NCI-H510A (cell line): ENCODE data around the gene CIAO3.

Source experiments
- DNase-seq: peaks from one replicate; lab custom pipeline; 2025; lab: John Stamatoyannopoulos, UW

Gene CIAO3

DNA sequence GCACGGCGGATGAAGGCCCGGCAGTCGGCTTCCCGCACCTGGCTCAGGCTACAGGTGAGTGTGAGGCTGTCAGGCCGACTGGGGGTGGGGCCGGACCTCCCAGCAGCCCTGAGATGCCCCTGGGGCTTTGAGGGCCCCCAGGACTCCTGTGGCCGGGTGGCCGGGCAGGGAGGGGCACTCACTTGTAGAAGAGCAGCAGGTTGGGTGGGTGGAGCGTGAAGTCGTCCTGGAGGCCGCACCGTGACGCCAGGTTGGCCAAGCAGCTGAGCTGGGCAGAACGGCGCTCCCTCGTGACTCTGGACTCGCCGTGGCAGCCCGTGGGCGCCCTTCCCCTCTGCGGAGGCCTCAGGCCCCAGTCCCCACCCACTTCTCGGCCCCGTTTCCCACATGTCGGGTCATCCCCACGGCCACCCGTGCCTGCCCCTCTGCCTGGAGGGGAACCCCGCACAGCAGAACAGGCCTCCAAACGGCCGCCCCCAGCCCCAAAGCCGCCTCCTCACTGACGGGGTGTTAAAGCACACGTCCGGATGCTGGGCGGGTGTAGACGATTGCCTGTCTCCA, 34.5 kb upstream of the CIAO3 start:
- DNase-seq: no peak

GRCh38 chr16:774086-775001, 33.5 kb upstream of the CIAO3 start:
- no peak for DNase-seq

- no peak for DNase-seq
Observed at GRCh38 chr16:772959-773358, 32.2 kb upstream of the CIAO3 start.

- DNase-seq: no peak
Observed at GRCh38 chr16:770411-770810, 29.6 kb upstream of the CIAO3 start.

- DNase-seq: no peak
Observed at GRCh38 chr16:769934-770333, 29.1 kb upstream of the CIAO3 start.

- DNase-seq: no peak
Observed at GRCh38 chr16:769184-769784, 28.5 kb upstream of the CIAO3 start.

DNA sequence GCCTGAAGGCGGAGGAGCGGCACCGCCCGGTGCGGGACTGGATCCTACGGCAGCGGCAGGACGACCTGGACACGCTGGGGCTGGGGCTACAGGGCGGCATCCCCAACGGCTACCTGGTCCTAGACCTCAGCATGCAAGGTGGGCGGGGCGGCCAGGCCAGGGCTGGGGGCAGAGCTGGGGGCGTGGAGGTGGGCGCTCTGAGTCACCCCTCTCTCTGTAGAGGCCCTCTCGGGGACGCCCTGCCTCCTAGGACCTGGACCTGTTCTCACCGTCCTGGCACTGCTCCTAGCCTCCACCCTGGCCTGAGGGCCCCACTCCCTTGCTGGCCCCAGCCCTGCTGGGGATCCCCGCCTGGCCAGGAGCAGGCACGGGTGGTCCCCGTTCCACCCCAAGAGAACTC, 27.6 kb upstream of the CIAO3 start:
- no peak for DNase-seq

DNA sequence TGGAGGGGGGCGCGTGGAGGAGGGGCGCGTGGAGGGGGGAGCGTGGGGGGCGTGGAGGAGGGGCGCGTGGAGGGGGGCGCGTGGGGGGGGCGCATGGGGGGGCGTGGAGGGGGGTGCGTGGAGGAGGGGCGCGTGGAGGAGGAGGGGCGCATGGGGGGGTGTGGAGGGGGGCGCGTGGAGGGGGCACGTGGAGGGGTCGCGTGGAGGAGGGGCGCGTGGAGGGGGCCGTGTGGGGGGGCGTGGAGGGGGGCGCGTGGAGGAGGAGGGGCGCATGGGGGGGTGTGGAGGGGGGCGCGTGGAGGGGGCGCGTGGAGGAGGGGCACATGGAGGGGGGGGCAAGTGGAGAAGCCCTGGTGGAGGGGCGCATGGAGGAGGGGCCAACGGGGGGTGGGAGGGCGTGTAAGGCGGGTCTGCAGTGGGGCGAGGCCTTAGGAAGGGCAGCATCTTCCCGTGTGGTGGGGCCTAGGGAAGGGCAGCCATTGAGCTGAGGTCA, 27.0 kb upstream of the CIAO3 start:
- no peak for DNase-seq

- DNase-seq: no peak
Observed at GRCh38 chr16:766820-767640, 26.2 kb upstream of the CIAO3 start.

DNA sequence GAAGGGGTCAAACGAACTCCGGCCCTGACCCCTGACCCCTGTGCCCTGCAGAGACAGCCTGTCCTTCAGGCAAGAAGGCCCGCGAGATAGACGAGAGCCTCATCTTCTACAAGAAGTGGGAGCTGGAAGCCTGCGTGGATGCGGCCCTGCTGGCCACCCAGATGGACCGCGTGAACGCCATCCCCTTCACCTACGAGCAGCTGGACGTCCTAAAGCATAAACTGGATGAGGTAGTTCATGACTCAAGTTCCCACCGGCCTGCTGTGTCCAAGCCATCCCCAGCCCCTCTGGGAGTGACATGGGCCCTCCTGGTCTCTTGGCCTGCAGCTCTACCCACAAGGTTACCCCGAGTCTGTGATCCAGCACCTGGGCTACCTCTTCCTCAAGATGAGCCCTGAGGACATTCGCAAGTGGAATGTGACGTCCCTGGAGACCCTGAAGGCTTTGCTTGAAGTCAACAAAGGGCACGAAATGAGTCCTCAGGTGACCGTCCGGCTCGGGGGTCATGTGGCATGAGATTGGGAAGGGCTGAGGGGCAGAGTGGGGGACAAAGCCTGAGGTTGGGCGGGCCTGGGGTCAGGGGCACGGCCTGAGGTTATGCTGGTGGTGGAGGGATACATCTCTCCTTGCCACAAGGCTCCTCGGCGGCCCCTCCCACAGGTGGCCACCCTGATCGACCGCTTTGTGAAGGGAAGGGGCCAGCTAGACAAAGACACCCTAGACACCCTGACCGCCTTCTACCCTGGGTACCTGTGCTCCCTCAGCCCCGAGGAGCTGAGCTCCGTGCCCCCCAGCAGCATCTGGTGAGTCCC, 25.4 kb upstream of the CIAO3 start:
- no peak for DNase-seq

DNA sequence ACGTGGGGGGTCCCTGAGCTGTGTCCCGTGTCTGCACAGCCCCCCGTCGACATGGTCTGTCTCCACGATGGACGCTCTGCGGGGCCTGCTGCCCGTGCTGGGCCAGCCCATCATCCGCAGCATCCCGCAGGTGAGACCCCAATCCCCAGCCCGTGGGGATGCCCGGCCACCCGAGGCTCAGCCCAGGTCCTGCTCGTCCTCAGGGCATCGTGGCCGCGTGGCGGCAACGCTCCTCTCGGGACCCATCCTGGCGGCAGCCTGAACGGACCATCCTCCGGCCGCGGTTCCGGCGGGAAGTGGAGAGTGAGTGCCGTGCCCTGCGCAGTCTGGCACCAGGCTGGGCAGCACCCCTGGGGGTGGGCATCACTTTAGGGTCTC, 24.7 kb upstream of the CIAO3 start:
- DNase-seq: no peak

DNA sequence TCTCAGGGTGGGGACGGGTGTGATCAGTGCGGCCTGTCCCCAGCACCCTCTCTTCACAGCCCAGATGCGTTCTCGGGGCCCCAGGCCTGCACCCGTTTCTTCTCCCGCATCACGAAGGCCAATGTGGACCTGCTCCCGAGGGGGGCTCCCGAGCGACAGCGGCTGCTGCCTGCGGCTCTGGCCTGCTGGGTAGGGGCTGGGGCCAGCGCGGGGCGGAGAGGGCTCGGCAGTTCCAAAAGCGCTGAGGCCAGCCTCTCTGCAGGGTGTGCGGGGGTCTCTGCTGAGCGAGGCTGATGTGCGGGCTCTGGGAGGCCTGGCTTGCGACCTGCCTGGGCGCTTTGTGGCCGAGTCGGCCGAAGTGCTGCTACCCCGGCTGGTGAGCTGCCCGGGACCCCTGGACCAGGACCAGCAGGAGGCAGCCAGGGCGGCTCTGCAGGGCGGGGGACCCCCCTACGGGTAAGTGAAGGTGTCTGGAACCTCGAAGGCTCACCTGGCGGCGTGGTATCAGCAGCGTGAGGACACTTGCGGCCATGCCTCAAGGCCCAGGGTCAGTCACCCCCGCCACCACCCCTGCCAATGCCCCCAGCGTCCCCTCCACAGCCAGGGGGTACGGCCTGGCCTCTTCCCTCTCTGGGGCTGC, 24.2 kb upstream of the CIAO3 start:
- no peak for DNase-seq

- DNase-seq: no peak
Observed at GRCh38 chr16:764184-764750, 23.5 kb upstream of the CIAO3 start.

GRCh38 chr16:763369-764183, 22.8 kb upstream of the CIAO3 start:
- no peak for DNase-seq

DNA sequence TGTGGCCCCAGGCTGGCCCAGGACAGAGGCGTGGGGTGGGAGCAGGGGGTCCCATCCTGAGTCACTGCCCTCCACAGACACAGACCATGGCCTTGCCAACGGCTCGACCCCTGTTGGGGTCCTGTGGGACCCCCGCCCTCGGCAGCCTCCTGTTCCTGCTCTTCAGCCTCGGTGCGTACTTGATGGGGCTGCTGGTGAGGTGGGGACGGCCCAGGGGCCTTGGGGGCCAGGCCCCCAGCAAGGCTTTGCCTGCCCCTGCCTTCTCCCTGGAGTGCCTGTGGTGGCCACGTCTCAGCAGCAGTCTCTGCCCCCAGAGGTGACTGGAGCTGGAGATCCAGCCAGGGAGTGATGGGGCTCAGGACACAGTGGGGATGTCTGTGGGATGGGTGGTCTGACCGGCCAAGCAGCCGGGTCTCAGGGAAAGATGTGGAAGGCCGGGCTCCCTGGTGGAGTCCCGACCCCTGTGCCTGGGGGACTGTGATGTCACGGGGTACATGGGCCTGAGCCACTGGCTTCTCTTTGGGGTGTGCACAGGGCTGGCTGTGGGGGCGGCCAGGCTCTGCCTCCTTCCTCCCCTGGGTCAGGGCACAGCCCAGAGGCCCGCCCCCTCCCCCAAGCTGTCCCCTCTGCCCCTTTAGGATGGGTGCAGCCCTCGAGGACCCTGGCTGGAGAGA, 21.9 kb upstream of the CIAO3 start:
- no peak for DNase-seq

- no peak for DNase-seq
Observed at GRCh38 chr16:761625-762513, 21.1 kb upstream of the CIAO3 start.

DNA sequence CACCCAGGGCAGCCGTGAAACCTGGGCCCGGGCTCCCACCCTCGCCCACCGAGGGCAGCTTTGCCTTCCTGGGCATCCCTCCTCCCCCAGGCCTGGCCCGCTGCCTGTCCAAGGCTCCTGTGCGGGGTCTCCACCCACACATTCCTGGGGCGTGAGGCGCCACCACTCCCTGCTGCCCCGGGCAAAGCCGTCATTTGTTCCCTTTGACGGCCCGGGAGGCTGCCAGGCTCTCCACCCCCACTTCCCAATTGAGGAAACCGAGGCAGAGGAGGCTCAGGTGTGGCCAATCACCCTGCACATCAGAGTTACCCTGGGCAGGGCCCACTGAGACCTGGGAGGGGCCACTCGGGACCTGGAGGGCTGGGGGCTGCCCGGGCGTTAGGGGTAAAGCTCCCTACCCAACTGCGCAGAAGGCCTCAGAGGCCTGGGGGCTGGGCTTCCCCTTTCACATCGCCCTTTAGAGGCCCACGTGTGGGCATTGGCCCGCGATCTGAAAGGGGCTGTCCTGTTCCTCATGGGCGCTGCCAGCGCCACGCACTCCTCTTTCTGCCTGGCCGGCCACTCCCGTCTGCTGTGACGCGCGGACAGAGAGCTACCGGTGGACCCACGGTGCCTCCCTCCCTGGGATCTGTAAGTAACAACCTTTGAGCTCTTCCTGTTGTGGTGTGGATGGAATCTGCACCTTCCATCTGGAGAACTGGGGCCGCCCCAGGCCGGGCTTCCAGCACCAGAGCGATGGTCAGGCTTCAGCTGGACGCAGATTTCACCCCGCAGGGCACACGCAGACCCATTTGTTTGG, 19.9 kb upstream of the CIAO3 start, which contains the start of gene MSLN:
Gene MSLN, plus strand, starts transcription at position 190 of the 799 bp plus-strand sequence. CDS start 1,947 bp downstream, outside the sequence.
- DNase-seq: no peak
